B cell (primary cell): ENCODE measurements around the gene GDF9. TPM values are rescaled to one million over a fixed set of nuclear protein-coding genes. Genes with fewer than 3 reads are reported as not detected.
A peak's percentile ranks its signal among the peaks of the same experiment; 100 is the strongest.

Experiments used
- ATAC-seq: fragments of 200-7000 bp; cut with Tn5 transposase; one replicate; pipeline ENCODE4 v1.10.0; 2021; ENCODE audit warnings: low read depth, mild to moderate bottlenecking, moderate number of reproducible peaks, moderate library complexity
- CTCF ChIA-PET: fragments of 350-600 bp; sonication (Branson Sonifier 250); formaldehyde crosslinking; loops from one replicate; lab custom pipeline; 2021; ENCODE audit warnings: antibody characterized with exemption, inconsistent platforms; lab: Charles Lee
- POLR2A ChIA-PET: fragments of 350-600 bp; sonication (Branson Sonifier 250); formaldehyde crosslinking; loops from one replicate; lab custom pipeline; 2021; ENCODE audit warnings: antibody characterized with exemption; lab: Charles Lee
- DNase-seq: peaks from one replicate; pipeline ENCODE4 v3.0.0; 2013
- H2AFZ ChIP-seq: 2 replicates; pipeline ENCODE4 v1.6.1; 2012; ENCODE audit warnings: mild to moderate bottlenecking, low read depth, low read length; ENCODE audit not compliant: insufficient read depth, poor library complexity, severe bottlenecking
- H3K27ac ChIP-seq, 2 donors: 1 replicate in 1 of 2; 2 replicates in 1 of 2; pipeline ENCODE4 v1.5.1; 2012 to 2013; ENCODE audit warnings: low read length in 2 of 2, mild to moderate bottlenecking in 2 of 2, moderate library complexity in 1 of 2
- H3K27me3 ChIP-seq, 4 experiments: fragments of 200-600 bp in 1 of 4; sonication (generic) in 1 of 4; replicated peaks in 1 of 4; 1 replicate in 2 of 4; 2 replicates in 2 of 4; pipeline versions ENCODE4 v1.6.1 to v1.7.0; 2013 to 2016; ENCODE audit warnings: low read length in 3 of 4, mild to moderate bottlenecking in 2 of 4, mixed read lengths in 1 of 4, moderate library complexity in 1 of 4; ENCODE audit not compliant: insufficient read depth in 4 of 4, control insufficient read depth in 3 of 4; ENCODE audit errors: control extremely low read depth in 1 of 4
- H3K36me3 ChIP-seq, 2 experiments: replicated peaks in 1 of 2; 1 replicate in 1 of 2; 2 replicates in 1 of 2; pipeline versions ENCODE4 v1.6.1 to v1.7.1; 2013; ENCODE audit warnings: low read length in 1 of 2; ENCODE audit not compliant: insufficient read depth in 2 of 2, control insufficient read depth in 1 of 2; ENCODE audit errors: control extremely low read depth in 1 of 2, extremely low read depth in 1 of 2
- H3K4me1 ChIP-seq, 2 donors: fragments of 200-600 bp in 1 of 2; sonication (generic) in 1 of 2; 1 replicate in 1 of 2; 2 replicates in 1 of 2; pipeline versions ENCODE4 v1.5.1 to v1.6.1; 2013 to 2017; ENCODE audit warnings: low read length in 2 of 2; ENCODE audit not compliant: control insufficient read depth in 2 of 2, insufficient read depth in 2 of 2
- H3K4me2 ChIP-seq: replicated peaks from 2 replicates; pipeline ENCODE3; 2012; ENCODE audit warnings: mild to moderate bottlenecking, low read depth, low read length; ENCODE audit not compliant: poor library complexity, severe bottlenecking
- H3K4me3 ChIP-seq, 5 experiments: fragments of 200-600 bp in 1 of 5; sonication (generic) in 1 of 5; 1 replicate in 3 of 5; 2 replicates in 2 of 5; pipeline versions ENCODE4 v1.5.1 to v1.7.0; 2011 to 2016; ENCODE audit warnings: low read length in 4 of 5, mild to moderate bottlenecking in 4 of 5, low read depth in 2 of 5, control low read depth in 1 of 5, moderate library complexity in 1 of 5; ENCODE audit not compliant: insufficient read depth in 1 of 5; ENCODE audit errors: control extremely low read depth in 1 of 5, extremely low read depth in 1 of 5
- H3K79me2 ChIP-seq: fragments of 200-600 bp; sonication (generic); one replicate; pipeline ENCODE4 v1.6.0; 2016; ENCODE audit warnings: low read length; ENCODE audit not compliant: control insufficient read depth, insufficient read depth
- H3K9ac ChIP-seq: fragments of 200-600 bp; sonication (generic); 2 replicates; pipeline ENCODE4 v1.6.1; 2017; ENCODE audit warnings: mild to moderate bottlenecking, low read length, moderate library complexity
- H3K9me3 ChIP-seq, 3 donors: one replicate each; pipeline versions ENCODE4 v1.6.1 to v1.7.1; 2013; ENCODE audit warnings: low read length in 2 of 3; ENCODE audit not compliant: control insufficient read depth in 2 of 3, insufficient read depth in 1 of 3; ENCODE audit errors: control extremely low read depth in 1 of 3
- H4K20me1 ChIP-seq: 2 replicates; pipeline ENCODE4 v1.6.0; 2012; ENCODE audit warnings: mild to moderate bottlenecking, low read length; ENCODE audit not compliant: insufficient read depth, control insufficient read depth, poor library complexity, severe bottlenecking
- H3K27ac Mint-ChIP-seq: one replicate; pipeline ENCODE4 v1.8.0; 2021; ENCODE audit warnings: mixed read lengths
- H3K27me3 Mint-ChIP-seq: one replicate; pipeline ENCODE4 v1.8.0; 2021; ENCODE audit warnings: mixed read lengths
- H3K4me1 Mint-ChIP-seq: one replicate; pipeline ENCODE4 v1.8.0; 2021; ENCODE audit warnings: mixed read lengths
- H3K4me3 Mint-ChIP-seq: one replicate; pipeline ENCODE4 v1.8.0; 2021; ENCODE audit warnings: mixed read lengths
- H3K9me3 Mint-ChIP-seq: one replicate; pipeline ENCODE4 v1.8.0; 2022; ENCODE audit warnings: mixed read lengths; ENCODE audit not compliant: insufficient read depth
- EZH2 ChIP-seq: IDR thresholded peaks from 2 replicates; pipeline ENCODE4 v1.6.1; 2012; ENCODE audit warnings: borderline replicate concordance, low read depth, mild to moderate bottlenecking, moderate library complexity, low read length; ENCODE audit not compliant: insufficient read depth, poor library complexity, severe bottlenecking
- WGBS: methylation state at CpG from one replicate; pipeline ENCODE4 v1.1.5; 2013; ENCODE audit warnings: missing lambda C conversion rate; ENCODE audit not compliant: insufficient coverage; 5-methylcytosine and 5-hydroxymethylcytosine counted together
- intact Hi-C: fragments of 100-400 bp; cut with micrococcal nuclease; formaldehyde crosslinking; loops from one replicate; pipeline ENCODE4 v1.10.0; 2022
- polyA plus RNA-seq: library from polyadenylated mRNA; depleted of rRNA; stranded (reverse); fragments of >200 nt; gene quantifications from 2 replicates; pipeline ENCODE4 v1.2.3, GENCODE V29; 2012
- total RNA-seq, 2 donors: library from RNA; stranded (reverse); fragments of 120-200 nt in 1 of 2; gene quantifications; 1 replicate in 1 of 2; 2 replicates in 1 of 2; pipeline versions ENCODE4 v1.2.3 to v1.2.4, GENCODE V29; 2013 to 2022
- TF ChIP-seq, protein P1 (sequence below): fragments of 200-600 bp; IDR thresholded peaks from one replicate; pipeline ENCODE4 v1.8.0; 2022; ENCODE audit warnings: antibody characterized with exemption, mild to moderate bottlenecking

GDF9 gene
- total and polyA plus RNA-seq, 2 donors (not counting 1 experiment from before 2014, with no cell fraction given), result 0.67 to 0.88 TPM

- H3K36me3 ChIP-seq, result no peaks in the 10 kb centered on the region
- peaks cover 0 to 44% (median 27%) of the 10 kb centered on the region in 4 experiments for H3K27me3 ChIP-seq
- H3K27ac ChIP-seq, result no peak overlapping the region
- no peak for TF ChIP-seq EZH2
- TF ChIP-seq, protein P1, sequence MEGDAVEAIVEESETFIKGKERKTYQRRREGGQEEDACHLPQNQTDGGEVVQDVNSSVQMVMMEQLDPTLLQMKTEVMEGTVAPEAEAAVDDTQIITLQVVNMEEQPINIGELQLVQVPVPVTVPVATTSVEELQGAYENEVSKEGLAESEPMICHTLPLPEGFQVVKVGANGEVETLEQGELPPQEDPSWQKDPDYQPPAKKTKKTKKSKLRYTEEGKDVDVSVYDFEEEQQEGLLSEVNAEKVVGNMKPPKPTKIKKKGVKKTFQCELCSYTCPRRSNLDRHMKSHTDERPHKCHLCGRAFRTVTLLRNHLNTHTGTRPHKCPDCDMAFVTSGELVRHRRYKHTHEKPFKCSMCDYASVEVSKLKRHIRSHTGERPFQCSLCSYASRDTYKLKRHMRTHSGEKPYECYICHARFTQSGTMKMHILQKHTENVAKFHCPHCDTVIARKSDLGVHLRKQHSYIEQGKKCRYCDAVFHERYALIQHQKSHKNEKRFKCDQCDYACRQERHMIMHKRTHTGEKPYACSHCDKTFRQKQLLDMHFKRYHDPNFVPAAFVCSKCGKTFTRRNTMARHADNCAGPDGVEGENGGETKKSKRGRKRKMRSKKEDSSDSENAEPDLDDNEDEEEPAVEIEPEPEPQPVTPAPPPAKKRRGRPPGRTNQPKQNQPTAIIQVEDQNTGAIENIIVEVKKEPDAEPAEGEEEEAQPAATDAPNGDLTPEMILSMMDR, result no peak
- H3K4me3 ChIP-seq, result no peak overlapping the region
- ATAC-seq (no peak), DNase-seq (no peak)
- POLR2A ChIA-PET, result no interaction called here
- Mint-ChIP-seq H3K4me3 (peak overlapping the region; percentile 55), H3K4me1 (peaks cover 16% of the 10 kb centered on the region), H3K27me3 (peaks cover 35% of the 10 kb centered on the region), H3K9me3 (no peaks in the 10 kb centered on the region), H3K27ac (peak overlapping the region; percentile 15)
- peak overlapping the region; percentile 75 for H2AFZ ChIP-seq
- intact Hi-C loops, result no loop called here
- no peaks in the 10 kb centered on the region for H3K79me2 ChIP-seq
- no peaks in the 10 kb centered on the region for H4K20me1 ChIP-seq
- 72% methylated on average over 81 of the region's 81 CpGs for WGBS
- peaks cover 17 to 21% of the 10 kb centered on the region in 2 donors for H3K4me1 ChIP-seq
- CTCF ChIA-PET, result interaction anchor here (1.1 to 3.3 kb wide), 4 partner anchors 9 to 314 kb away, joined by 3 to 18 read pairs (median 4); partner anchors contain the start of gene SHROOM1
- peaks cover 0 to 5% (median 1%) of the 10 kb centered on the region in 3 donors for H3K9me3 ChIP-seq
- H3K4me2 ChIP-seq, result peak overlapping the region; percentile 91
- H3K9ac ChIP-seq, result no peak overlapping the region
These were observed 51.6 kb downstream of the GDF9 start for GRCh38 chr5:132814503-132815294.
